ENCODE measurements around the gene MRPS22. TPM values are rescaled to one million over a fixed set of nuclear protein-coding genes. Genes with fewer than 3 reads are reported as not detected.

Gene MRPS22
- total and polyA plus RNA-seq, 2 of the 8 experiments (the other 6 are each of a cell fraction or from before 2014, with no cell fraction given): 28.3 to 45.8 TPM

DNA sequence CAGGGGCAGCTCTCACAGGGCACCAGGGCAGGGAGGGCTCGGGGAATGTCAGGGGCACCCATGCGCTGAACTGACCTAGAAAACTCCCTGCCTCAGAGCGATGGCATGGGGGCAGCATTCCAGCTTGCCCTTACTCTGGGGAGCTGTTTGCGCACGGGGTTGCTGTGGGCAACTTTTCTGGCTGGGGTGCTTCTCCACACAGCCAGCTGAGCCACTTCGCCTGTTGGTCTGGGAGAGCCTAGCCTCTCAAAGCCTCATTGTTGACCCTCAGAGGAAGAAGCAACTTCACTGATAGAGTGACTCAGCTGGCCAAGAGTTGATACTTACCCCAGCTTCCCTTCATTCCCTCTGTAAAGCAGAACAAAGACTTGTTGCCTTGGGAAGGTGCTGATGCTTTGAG, 42.6 kb upstream of the MRPS22 start:
- Histone ChIP-seq H2BK120ac (replicated peaks; ENCODE audit: low read depth, low read length) (no peak overlapping the region), H3K36me3 (ENCODE audit: control insufficient read depth in 2 of 4, insufficient read depth in 4 of 4, low read length in 3 of 4) (no peaks in the 10 kb centered on the region), H3K27ac (ENCODE audit: low read depth, low read length) (no peak overlapping the region), H4K8ac (ENCODE audit: extremely low read depth, insufficient read depth, low read length) (no peak overlapping the region), H2AK5ac (ENCODE audit: low read depth, low read length) (no peak overlapping the region), H2AFZ (ENCODE audit: low read length) (no peak overlapping the region), H3K23ac (ENCODE audit: insufficient read length) (no peak overlapping the region), H2BK20ac (ENCODE audit: low read length) (no peak overlapping the region), H4K5ac (ENCODE audit: insufficient read length, low read depth, low read length) (no peak overlapping the region), H3K14ac (ENCODE audit: insufficient read length) (no peak overlapping the region), H4K20me1 (replicated peaks in 1 of 2; ENCODE audit: control insufficient read depth in 1 of 2, insufficient read depth in 2 of 2, low read length in 2 of 2) (no peaks in the 10 kb centered on the region), H3K9me3 (ENCODE audit: insufficient read depth in 2 of 2, low read depth in 1 of 2, low read length in 1 of 2) (no peaks in the 10 kb centered on the region), H3K18ac (ENCODE audit: extremely low read depth, low read length) (no peak overlapping the region), H4K91ac (replicated peaks; ENCODE audit: insufficient read length, low read length) (no peak overlapping the region), H3K9ac (replicated peaks in 1 of 4; ENCODE audit: extremely low read depth in 1 of 4, low read depth in 3 of 4, low read length in 3 of 4) (no peak overlapping the region), H3K4me1 (replicated peaks in 1 of 4; ENCODE audit: control insufficient read depth in 3 of 4, insufficient read depth in 4 of 4, low read length in 3 of 4) (no peaks in the 10 kb centered on the region; a peak in 3 of 7 replicates), H3K56ac (replicated peaks; ENCODE audit: insufficient read length, low read depth, low read length) (no peak overlapping the region), H2BK15ac (ENCODE audit: low read length) (no peak overlapping the region), H2BK12ac (ENCODE audit: low read depth, low read length) (no peak overlapping the region), H3K23me2 (ENCODE audit: low read depth, low read length) (no peaks in the 10 kb centered on the region), H3K4me2 (ENCODE audit: insufficient read depth in 1 of 2, low read depth in 2 of 2, low read length in 2 of 2) (no peak overlapping the region), H2BK5ac (ENCODE audit: low read depth, low read length) (no peak overlapping the region), H3K27me3 (replicated peaks in 1 of 4; ENCODE audit: control insufficient read depth in 3 of 4, extremely low read depth in 1 of 4, insufficient read depth in 3 of 4, low read length in 3 of 4) (no peaks in the 10 kb centered on the region), H3K79me2 (ENCODE audit: control insufficient read depth in 1 of 2, insufficient read depth in 2 of 2, low read length in 2 of 2) (no peaks in the 10 kb centered on the region), H3K79me1 (ENCODE audit: low read depth, low read length) (no peaks in the 10 kb centered on the region), H3K4me3 (ENCODE audit: extremely low read depth in 1 of 4, insufficient read depth in 2 of 4, low read depth in 3 of 4, low read length in 4 of 4) (no peak overlapping the region), H3K4ac (replicated peaks; ENCODE audit: insufficient read length, low read depth, low read length) (no peak overlapping the region)
- TF ChIP-seq BACH1 (IDR thresholded peaks at IDR 0.05; ENCODE audit: low read length) (no peak), CHD1 (IDR thresholded peaks at IDR 0.05; ENCODE audit: low read depth, low read length) (no peak), EZH2 (IDR thresholded peaks at IDR 0.05; ENCODE audit: low read depth, low read length, severe bottlenecking) (no peak), SP1 (IDR thresholded peaks at IDR 0.05; ENCODE audit: low read depth, low read length) (no peak), RFX5 (IDR thresholded peaks at IDR 0.05; ENCODE audit: borderline replicate concordance, low read depth, low read length) (no peak), YY1 (IDR thresholded peaks at IDR 0.05; ENCODE audit: low read depth, low read length) (no peak), TEAD4 (IDR thresholded peaks at IDR 0.05; ENCODE audit: low read depth, low read length) (no peak), ATF2 (IDR thresholded peaks at IDR 0.05; ENCODE audit: low read length) (no peak), JUN (IDR thresholded peaks at IDR 0.05; ENCODE audit: low read depth, low read length) (no peak), GABPA (IDR thresholded peaks at IDR 0.05; ENCODE audit: borderline replicate concordance, insufficient read depth, low read length) (no peak), SIRT6 (IDR thresholded peaks at IDR 0.05; ENCODE audit: low read length) (no peak)
- TF ChIP-seq, protein P1, sequence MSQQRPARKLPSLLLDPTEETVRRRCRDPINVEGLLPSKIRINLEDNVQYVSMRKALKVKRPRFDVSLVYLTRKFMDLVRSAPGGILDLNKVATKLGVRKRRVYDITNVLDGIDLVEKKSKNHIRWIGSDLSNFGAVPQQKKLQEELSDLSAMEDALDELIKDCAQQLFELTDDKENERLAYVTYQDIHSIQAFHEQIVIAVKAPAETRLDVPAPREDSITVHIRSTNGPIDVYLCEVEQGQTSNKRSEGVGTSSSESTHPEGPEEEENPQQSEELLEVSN (IDR thresholded peaks at IDR 0.05): no peak
- ChIA-PET POLR2A (ENCODE audit: partially characterized antibody) (interaction anchor here (0.6 kb wide), 1 partner anchor 113 kb away, joined by 3 read pairs; no protein-coding TSS in a partner anchor), CTCF (ENCODE audit: partially characterized antibody) (interaction anchor here (0.8 to 12.6 kb wide), 4 partner anchors 13 to 53 kb away, joined by 3 to 103 read pairs (median 6); no protein-coding TSS in a partner anchor)
- FAIRE-seq (no peak), DNase-seq (ENCODE audit: low read depth in 1 of 2, low spot score in 2 of 2) (no peak)
- 81% methylated on average over 3 of the region's 6 CpGs; no CpG with 5 or more reads in 1 of the 2 experiments for WGBS, 2 experiments (ENCODE audit: extremely low coverage in 1 of 2, insufficient coverage in 1 of 2, insufficient read length in 1 of 2, insufficient replicate concordance in 2 of 2, low coverage in 1 of 2, low lambda C conversion rate in 2 of 2, missing lambda C conversion rate in 1 of 2)

Data from H1 (cell line).